CD4-positive, CD25-positive, alpha-beta regulatory T cell (primary cell): ENCODE results near the gene TRPC4. TPM values are rescaled to one million over a fixed set of nuclear protein-coding genes. Genes with fewer than 3 reads are reported as not detected.

Source experiments
- ATAC-seq, 2 donors: fragments of 150-1000 bp; cut with Tn5 transposase; one replicate each; pipeline ENCODE4 v1.10.0; 2021; ENCODE audit warnings: low read depth in 2 of 2, moderate number of reproducible peaks in 2 of 2, moderate library complexity in 1 of 2
- DNase-seq, 3 donors: peaks; one replicate each; pipeline versions ENCODE4 v3.0.0 to v3.0.0-alpha.2; 2012 to 2022; ENCODE audit warnings: mixed read lengths in 1 of 3
- H3K27ac ChIP-seq: one replicate; pipeline ENCODE4 v1.7.0; 2013; ENCODE audit warnings: mild to moderate bottlenecking, low read length; ENCODE audit not compliant: insufficient read depth, poor library complexity, severe bottlenecking
- H3K27me3 ChIP-seq: one replicate; pipeline ENCODE4 v1.7.0; 2013; ENCODE audit warnings: low read length; ENCODE audit not compliant: control insufficient read depth, insufficient read depth
- H3K36me3 ChIP-seq: one replicate; pipeline ENCODE4 v1.7.0; 2013; ENCODE audit warnings: mild to moderate bottlenecking, low read length, moderate library complexity; ENCODE audit not compliant: control insufficient read depth, insufficient read depth
- H3K4me1 ChIP-seq: 2 replicates; pipeline ENCODE4 v1.7.0; 2013; ENCODE audit warnings: mild to moderate bottlenecking, low read length; ENCODE audit not compliant: insufficient read depth, control insufficient read depth, poor library complexity, severe bottlenecking
- H3K4me3 ChIP-seq: one replicate; pipeline ENCODE4 v1.7.0; 2013; ENCODE audit warnings: low read depth, mild to moderate bottlenecking, low read length, moderate library complexity
- H3K9me3 ChIP-seq, 2 experiments: 1 replicate in 1 of 2; 2 replicates in 1 of 2; pipeline ENCODE4 v1.7.0; 2013; ENCODE audit warnings: low read length in 2 of 2, mild to moderate bottlenecking in 1 of 2, moderate library complexity in 1 of 2; ENCODE audit not compliant: control insufficient read depth in 2 of 2
- H3K27ac Mint-ChIP-seq, 3 donors: one replicate each; pipeline ENCODE4 v1.8.0; 2020 to 2022; ENCODE audit warnings: mild to moderate bottlenecking in 3 of 3, mixed read lengths in 3 of 3, moderate library complexity in 2 of 3
- H3K27me3 Mint-ChIP-seq: one replicate; pipeline ENCODE4 v1.8.0; 2022; ENCODE audit warnings: mild to moderate bottlenecking, mixed read lengths
- H3K36me3 Mint-ChIP-seq: one replicate; pipeline ENCODE4 v1.8.0; 2020; ENCODE audit warnings: mixed read lengths
- H3K4me1 Mint-ChIP-seq, 4 donors: one replicate each; pipeline ENCODE4 v1.8.0; 2020 to 2022; ENCODE audit warnings: mixed read lengths in 4 of 4, mild to moderate bottlenecking in 1 of 4
- H3K4me3 Mint-ChIP-seq, 4 donors: one replicate each; pipeline ENCODE4 v1.8.0; 2020 to 2022; ENCODE audit warnings: mild to moderate bottlenecking in 4 of 4, mixed read lengths in 4 of 4, moderate library complexity in 3 of 4
- H3K9me3 Mint-ChIP-seq, 7 donors: one replicate each; pipeline ENCODE4 v1.8.0; 2020 to 2022; ENCODE audit warnings: mixed read lengths in 7 of 7, mild to moderate bottlenecking in 3 of 7, moderate library complexity in 2 of 7
- polyA plus RNA-seq, 4 donors: library from polyadenylated mRNA; unstranded; fragments of 300-500 nt; fragmentation: Illumina TruSeq; gene quantifications; one replicate each; pipeline ENCODE4 v1.2.3, GENCODE V29; 2021
- total RNA-seq: library from RNA; stranded (reverse); gene quantifications from one replicate; pipeline ENCODE4 v1.2.3, GENCODE V29; 2022

TRPC4 gene
- total and polyA plus RNA-seq, 5 donors from 2014 or later, result not detected

DNA sequence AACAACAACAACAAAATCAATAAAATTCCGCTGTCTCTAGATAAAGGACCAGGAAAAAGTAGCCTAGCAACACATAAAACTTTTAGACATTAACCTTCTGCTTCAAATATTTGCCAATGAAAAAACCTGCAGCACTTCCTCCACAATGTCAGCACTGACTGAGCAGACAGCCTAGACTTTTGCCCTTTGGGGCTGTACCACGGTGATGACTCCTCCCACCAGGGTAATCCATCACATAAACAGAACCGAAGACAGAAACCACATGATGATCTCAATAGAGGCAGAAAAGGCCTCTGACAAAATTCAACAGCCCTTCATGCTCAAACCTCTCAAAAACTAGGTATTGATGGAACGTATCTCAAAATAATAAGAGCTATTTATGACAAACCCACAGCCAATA is 30.2 kb upstream of the TRPC4 start:
- no peak overlapping the region for H3K4me3 Mint-ChIP-seq
- no peak for ATAC-seq

DNA sequence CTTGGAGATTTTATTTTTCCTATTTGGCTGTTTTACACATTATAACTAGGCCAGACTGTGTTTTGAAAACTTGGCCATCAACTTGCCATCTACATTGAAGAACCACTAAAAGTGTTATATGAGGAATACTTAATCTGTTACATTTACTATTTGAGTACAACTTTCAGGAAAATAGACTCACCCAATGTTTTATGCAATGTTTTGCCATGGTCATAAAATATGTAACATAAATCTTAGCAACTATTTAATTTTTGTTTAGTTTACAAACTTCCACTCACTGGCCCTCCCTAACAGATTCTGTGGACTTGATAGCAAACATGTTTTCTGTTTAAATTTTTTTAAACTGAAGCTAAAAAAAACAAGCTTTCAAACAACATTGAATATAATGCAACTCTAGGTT is 23.7 kb upstream of the TRPC4 start:
- H3K9me3 Mint-ChIP-seq, result peaks cover 0 to 6% (median 3%) of the 10 kb centered on the region in 7 donors
- H3K27me3 Mint-ChIP-seq, result no peaks in the 10 kb centered on the region
- Histone ChIP-seq H3K4me1 (no peaks in the 10 kb centered on the region), H3K4me3 (no peak overlapping the region), H3K27ac (no peak overlapping the region), H3K36me3 (no peaks in the 10 kb centered on the region), H3K27me3 (no peaks in the 10 kb centered on the region), H3K9me3 (no peaks in the 10 kb centered on the region)
- DNase-seq, result no peak
- H3K36me3 Mint-ChIP-seq, result no peaks in the 10 kb centered on the region
- no peak overlapping the region for H3K27ac Mint-ChIP-seq
- ATAC-seq, result no peak
- H3K4me3 Mint-ChIP-seq, result no peak overlapping the region
- no peaks in the 10 kb centered on the region for H3K4me1 Mint-ChIP-seq

More for the DNA sequence above, 30.2 kb upstream of the TRPC4 start:
- Mint-ChIP-seq H3K36me3 (no peaks in the 10 kb centered on the region), H3K4me1 (no peaks in the 10 kb centered on the region), H3K27ac (no peak overlapping the region), H3K27me3 (no peaks in the 10 kb centered on the region), H3K9me3 (peaks cover 0 to 22% (median 5%) of the 10 kb centered on the region in 7 donors)
- Histone ChIP-seq H3K9me3 (no peaks in the 10 kb centered on the region), H3K4me3 (no peak overlapping the region), H3K27me3 (no peaks in the 10 kb centered on the region), H3K4me1 (no peaks in the 10 kb centered on the region), H3K27ac (no peak overlapping the region), H3K36me3 (no peaks in the 10 kb centered on the region)
- no peak for DNase-seq

DNA sequence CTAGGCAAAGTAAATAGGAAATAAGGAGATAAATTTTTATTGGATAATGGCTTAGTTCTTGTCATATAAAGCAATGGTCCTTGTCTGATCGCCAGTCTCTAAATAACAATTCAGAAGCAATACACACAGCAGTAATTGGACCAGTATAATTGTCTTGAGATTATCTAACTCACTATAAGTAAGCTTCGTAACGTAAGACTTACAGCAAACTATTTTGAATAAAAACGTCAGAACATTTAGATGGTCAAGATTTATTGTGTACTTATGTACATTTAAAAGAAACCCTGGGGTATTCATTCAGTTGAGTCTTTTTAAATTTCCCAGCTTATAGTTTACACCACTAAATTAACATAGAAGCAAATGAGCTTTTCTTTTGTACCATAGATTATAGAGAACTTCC is 20.2 kb upstream of the TRPC4 start:
- Mint-ChIP-seq H3K9me3 (peaks cover 0 to 14% (median 3%) of the 10 kb centered on the region in 7 donors), H3K4me3 (no peak overlapping the region), H3K36me3 (no peaks in the 10 kb centered on the region), H3K27ac (no peak overlapping the region), H3K4me1 (no peaks in the 10 kb centered on the region), H3K27me3 (no peaks in the 10 kb centered on the region)
- no peaks in the 10 kb centered on the region for H3K4me1 ChIP-seq
- H3K27me3 ChIP-seq, result no peaks in the 10 kb centered on the region
- no peaks in the 10 kb centered on the region for H3K36me3 ChIP-seq
- H3K27ac ChIP-seq, result no peak overlapping the region
- ATAC-seq (no peak), DNase-seq (no peak)
- H3K4me3 ChIP-seq, result no peak overlapping the region
- no peaks in the 10 kb centered on the region for H3K9me3 ChIP-seq

DNA sequence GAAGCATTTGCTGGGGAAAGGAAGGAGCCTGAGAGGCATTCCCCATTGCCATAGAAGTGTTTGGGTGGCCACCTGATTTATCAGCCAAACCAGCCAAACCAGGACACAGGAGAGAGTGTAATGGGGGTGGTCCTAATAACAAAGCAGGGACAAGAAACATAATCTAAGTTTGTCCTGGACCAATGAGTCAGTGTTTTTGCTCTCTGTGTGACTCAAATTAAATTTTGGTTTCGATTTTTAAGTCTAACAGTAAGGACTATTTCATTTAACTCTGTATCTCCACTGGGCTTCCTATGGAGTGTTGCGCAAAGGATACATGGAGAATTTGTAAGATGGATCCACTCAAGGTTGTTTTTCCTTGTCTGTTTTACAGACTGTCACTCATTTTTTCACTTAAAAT is 19.5 kb upstream of the TRPC4 start:
- Histone ChIP-seq H3K27me3 (no peaks in the 10 kb centered on the region), H3K4me1 (no peaks in the 10 kb centered on the region), H3K4me3 (no peak overlapping the region), H3K9me3 (no peaks in the 10 kb centered on the region), H3K36me3 (no peaks in the 10 kb centered on the region), H3K27ac (no peak overlapping the region)
- no peak for ATAC-seq
- Mint-ChIP-seq H3K4me3 (no peak overlapping the region), H3K27ac (no peak overlapping the region), H3K27me3 (no peaks in the 10 kb centered on the region), H3K36me3 (no peaks in the 10 kb centered on the region), H3K4me1 (no peaks in the 10 kb centered on the region), H3K9me3 (peaks cover 0 to 14% (median 3%) of the 10 kb centered on the region in 7 donors)
- no peak for DNase-seq

DNA sequence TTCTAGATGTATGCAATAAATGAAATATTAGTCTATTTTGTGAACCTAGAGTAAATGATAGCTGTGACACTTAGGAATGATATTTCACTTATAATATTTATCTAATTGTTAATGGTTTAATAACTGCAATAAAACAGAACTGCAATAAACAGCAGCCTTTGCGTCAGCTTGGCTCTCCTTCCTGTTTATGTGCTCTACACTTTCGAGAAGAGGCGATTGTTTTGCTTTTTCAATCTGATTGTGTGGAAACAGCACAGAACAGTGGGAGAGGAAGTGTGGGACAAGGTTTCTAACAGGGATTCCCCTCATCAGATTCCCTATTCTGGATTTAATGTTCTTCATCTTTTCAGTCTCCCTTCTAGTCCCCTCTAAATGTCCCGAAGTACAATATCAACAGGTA is 17.3 kb upstream of the TRPC4 start:
- Mint-ChIP-seq H3K27me3 (no peaks in the 10 kb centered on the region), H3K4me3 (no peak overlapping the region), H3K27ac (no peak overlapping the region), H3K36me3 (no peaks in the 10 kb centered on the region), H3K9me3 (peaks cover 0 to 14% (median 3%) of the 10 kb centered on the region in 7 donors), H3K4me1 (no peaks in the 10 kb centered on the region)
- Histone ChIP-seq H3K9me3 (no peaks in the 10 kb centered on the region), H3K27ac (no peak overlapping the region), H3K27me3 (no peaks in the 10 kb centered on the region), H3K36me3 (no peaks in the 10 kb centered on the region), H3K4me1 (no peaks in the 10 kb centered on the region), H3K4me3 (no peak overlapping the region)
- DNase-seq (no peak), ATAC-seq (no peak)

DNA sequence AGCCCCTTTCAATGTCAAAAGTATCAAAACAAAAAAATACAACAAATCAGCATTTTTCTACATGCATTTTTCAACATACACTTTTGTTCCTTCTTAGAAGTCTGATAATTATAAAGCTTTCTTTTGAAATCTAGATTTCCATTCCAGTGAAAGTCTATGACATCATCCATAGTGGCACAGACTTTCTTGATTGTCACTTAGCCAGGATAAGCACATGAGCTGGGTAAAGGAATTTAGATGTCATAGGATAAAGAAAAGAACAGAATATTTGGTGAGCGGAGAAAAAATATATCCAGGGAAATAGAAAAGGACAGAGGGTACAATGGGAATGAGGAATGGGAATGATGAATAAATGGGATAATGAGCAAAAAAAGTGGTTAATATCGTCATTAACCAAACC is 15.1 kb upstream of the TRPC4 start:
- Mint-ChIP-seq H3K4me1 (no peaks in the 10 kb centered on the region), H3K9me3 (peaks cover 0 to 8% (median 3%) of the 10 kb centered on the region in 7 donors), H3K27me3 (peaks cover 4% of the 10 kb centered on the region), H3K27ac (no peak overlapping the region), H3K4me3 (no peak overlapping the region), H3K36me3 (no peaks in the 10 kb centered on the region)
- Histone ChIP-seq H3K4me1 (no peaks in the 10 kb centered on the region), H3K9me3 (no peaks in the 10 kb centered on the region), H3K36me3 (no peaks in the 10 kb centered on the region), H3K27ac (no peak overlapping the region), H3K4me3 (no peak overlapping the region), H3K27me3 (no peaks in the 10 kb centered on the region)
- ATAC-seq, result no peak
- DNase-seq, result no peak

DNA sequence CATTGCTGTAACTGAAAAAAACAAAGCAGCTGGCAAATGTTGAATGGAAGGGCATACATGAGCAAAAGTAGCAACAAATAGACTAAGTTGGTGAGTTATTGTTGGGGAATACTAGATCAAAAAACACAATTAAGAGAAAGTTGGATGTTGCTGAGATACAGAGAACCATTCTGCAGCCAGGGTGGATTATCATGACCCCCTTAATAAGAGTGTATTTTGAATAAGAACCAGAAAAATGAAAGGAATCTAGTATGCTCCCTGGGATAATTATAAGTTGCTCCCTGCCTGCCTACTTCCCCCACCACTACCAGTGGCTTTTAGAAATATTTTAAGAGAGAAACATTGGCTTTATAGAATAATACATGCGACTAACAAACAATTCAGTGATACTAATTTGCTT is 14.5 kb upstream of the TRPC4 start:
- DNase-seq (no peak), ATAC-seq (no peak)
- Mint-ChIP-seq H3K9me3 (peaks cover 0 to 8% (median 3%) of the 10 kb centered on the region in 7 donors), H3K27ac (no peak overlapping the region), H3K36me3 (no peaks in the 10 kb centered on the region), H3K4me3 (no peak overlapping the region), H3K4me1 (no peaks in the 10 kb centered on the region), H3K27me3 (peaks cover 4% of the 10 kb centered on the region)
- Histone ChIP-seq H3K9me3 (no peaks in the 10 kb centered on the region), H3K36me3 (no peaks in the 10 kb centered on the region), H3K4me1 (no peaks in the 10 kb centered on the region), H3K27me3 (no peaks in the 10 kb centered on the region), H3K27ac (no peak overlapping the region), H3K4me3 (no peak overlapping the region)

DNA sequence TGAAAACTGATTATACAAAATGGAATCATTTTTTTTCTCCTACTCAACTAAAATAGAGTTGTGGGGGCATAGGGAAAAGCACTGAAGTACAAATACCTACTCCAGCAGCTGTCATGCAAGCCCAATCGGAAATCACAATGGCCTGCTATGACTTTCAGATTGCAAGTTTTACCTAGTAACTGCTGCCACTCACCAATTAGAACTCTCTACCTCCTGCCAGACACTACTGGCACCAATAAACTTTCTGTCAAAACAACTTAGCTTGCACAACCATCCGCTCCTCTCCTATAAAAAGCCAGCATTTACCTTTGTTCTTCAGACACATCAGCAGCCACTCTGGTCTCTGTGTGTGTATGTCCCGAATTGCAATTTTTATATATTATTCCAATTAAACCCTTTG is 9.3 kb upstream of the TRPC4 start:
- Histone ChIP-seq H3K4me1 (no peaks in the 10 kb centered on the region), H3K36me3 (no peaks in the 10 kb centered on the region), H3K4me3 (no peak overlapping the region), H3K9me3 (no peaks in the 10 kb centered on the region), H3K27me3 (no peaks in the 10 kb centered on the region), H3K27ac (no peak overlapping the region)
- DNase-seq, result no peak
- H3K27ac Mint-ChIP-seq, result peak overlapping the region in 1 of 3 donors; percentile 26
- no peak for ATAC-seq
- H3K4me3 Mint-ChIP-seq, result no peak overlapping the region
- no peaks in the 10 kb centered on the region for H3K4me1 Mint-ChIP-seq
- H3K36me3 Mint-ChIP-seq, result no peaks in the 10 kb centered on the region
- peaks cover 0 to 2% (median 0%) of the 10 kb centered on the region in 7 donors for H3K9me3 Mint-ChIP-seq
- peaks cover 4% of the 10 kb centered on the region for H3K27me3 Mint-ChIP-seq
